ENCODE results near the gene CBLC.
"Not testable (repeated sequence)": the region's sequence is repeated elsewhere in the genome, so short reads cannot be mapped to it uniquely, and the experiment has no call there.

CBLC gene

GRCh38 chr19:44819246-44819832, 41.6 kb downstream of the CBLC start:
- DNase-seq (ENCODE audit: low read depth) = no peak

GRCh38 chr19:44820648-44821609, 43.2 kb downstream of the CBLC start:
- no peak for DNase-seq (ENCODE audit: low read depth)

- DNase-seq (ENCODE audit: low read depth) = no peak
Measured at GRCh38 chr19:44822177-44822576, 44.5 kb downstream of the CBLC start.

GRCh38 chr19:44822670-44823372, 45.1 kb downstream of the CBLC start:
- DNase-seq (ENCODE audit: low read depth) = no peak

GRCh38 chr19:44823373-44823698, 45.6 kb downstream of the CBLC start:
- DNase-seq (ENCODE audit: low read depth) = no peak

- DNase-seq (ENCODE audit: low read depth) = no peak
Measured at GRCh38 chr19:44824761-44825160, 47.1 kb downstream of the CBLC start.

- not testable (repeated sequence) for DNase-seq (ENCODE audit: low read depth)
Measured at GRCh38 chr19:44832875-44833274, 55.2 kb downstream of the CBLC start.

- not testable (repeated sequence) for DNase-seq (ENCODE audit: low read depth)
Measured at GRCh38 chr19:44834399-44834798, 56.7 kb downstream of the CBLC start.

- no peak for DNase-seq (ENCODE audit: low read depth)
Measured at GRCh38 chr19:44839276-44839675, 61.6 kb downstream of the CBLC start.

GRCh38 chr19:44840811-44841210, 63.1 kb downstream of the CBLC start:
- DNase-seq (ENCODE audit: low read depth) = no peak

- no peak for DNase-seq (ENCODE audit: low read depth)
Measured at GRCh38 chr19:44841231-44841630, 63.5 kb downstream of the CBLC start.

- DNase-seq (ENCODE audit: low read depth) = no peak
Measured at GRCh38 chr19:44845286-44845611, 67.6 kb downstream of the CBLC start.

GRCh38 chr19:44845612-44846454, 68.1 kb downstream of the CBLC start, which contains the start of gene NECTIN2:
TSS of gene NECTIN2 (plus strand) at chr19:44846297. CDS start at chr19:44846526, 229 bp downstream.
- peak; percentile 43 for DNase-seq (ENCODE audit: low read depth)

- DNase-seq (ENCODE audit: low read depth) = no peak
Measured at GRCh38 chr19:44846455-44847143, 68.9 kb downstream of the CBLC start.

GRCh38 chr19:44847144-44848035, 69.7 kb downstream of the CBLC start:
- no peak for DNase-seq (ENCODE audit: low read depth)

GRCh38 chr19:44848036-44848811, 70.5 kb downstream of the CBLC start:
- no peak for DNase-seq (ENCODE audit: low read depth)

- DNase-seq (ENCODE audit: low read depth) = no peak
Measured at GRCh38 chr19:44848812-44849447, 71.2 kb downstream of the CBLC start.
